PC-3 (cell line): Measurements from ENCODE around the gene ST3GAL3. TPM values are rescaled to one million over a fixed set of nuclear protein-coding genes. Genes with fewer than 3 reads are reported as not detected.

Experiments
- ATAC-seq: fragments of 200-7000 bp; cut with Tn5 transposase; 2 replicates; pipeline ENCODE4 v1.9.1; 2020; ENCODE audit warnings: mild to moderate bottlenecking, moderate library complexity
- BruUV-seq: library from RNA; stranded (reverse); fragments of 400-500 nt; replicated peaks from 2 replicates; lab custom pipeline; 2021; lab: Mats Ljungman, UMichigan
- CTCF ChIA-PET: fragments of 300-600 bp; sonication (Branson Sonifier 250); formaldehyde crosslinking; loops from one replicate; lab custom pipeline; 2022; ENCODE audit warnings: antibody characterized with exemption; lab: Charles Lee
- POLR2A ChIA-PET: fragments of 300-600 bp; sonication (Branson Sonifier 250); formaldehyde crosslinking; loops from one replicate; lab custom pipeline; 2022; ENCODE audit warnings: antibody characterized with exemption; ENCODE audit not compliant: unreplicated experiment; lab: Charles Lee
- DNase-seq: peaks from one replicate; pipeline ENCODE4 v3.0.0-alpha.2; 2015
- H2AFZ ChIP-seq: fragments of 300-600 bp; sonication (generic); 2 replicates; pipeline ENCODE4 v1.6.0; 2016; ENCODE audit warnings: antibody characterized with exemption, low read length
- H3F3A ChIP-seq: fragments of 300-600 bp; sonication (generic); one replicate; pipeline ENCODE4 v1.6.0; 2017; ENCODE audit warnings: antibody characterized with exemption, low read length, control low read depth, mild to moderate bottlenecking; ENCODE audit not compliant: unreplicated experiment
- H3K27ac ChIP-seq: fragments of 300-600 bp; sonication (generic); 2 replicates; pipeline ENCODE4 v1.5.1; 2016; ENCODE audit warnings: mild to moderate bottlenecking, low read length
- H3K27me3 ChIP-seq: fragments of 300-600 bp; sonication (generic); 2 replicates; pipeline ENCODE4 v1.6.1; 2016; ENCODE audit warnings: low read length, mixed read lengths
- H3K36me3 ChIP-seq: fragments of 300-600 bp; sonication (generic); 2 replicates; pipeline ENCODE4 v1.6.1; 2016; ENCODE audit warnings: low read depth, mixed run types, low read length, mixed read lengths
- H3K4me1 ChIP-seq: fragments of 300-600 bp; sonication (generic); 2 replicates; pipeline ENCODE4 v1.5.1; 2016; ENCODE audit warnings: low read length; ENCODE audit not compliant: insufficient read depth
- H3K4me2 ChIP-seq: fragments of 300-600 bp; sonication (generic); 2 replicates; pipeline ENCODE4 v1.6.0; 2016; ENCODE audit warnings: low read length
- H3K4me3 ChIP-seq: fragments of 300-600 bp; sonication (generic); 2 replicates; pipeline ENCODE4 v1.5.1; 2016; ENCODE audit warnings: mild to moderate bottlenecking, low read length, mixed read lengths
- H3K79me2 ChIP-seq: fragments of 300-600 bp; sonication (generic); 2 replicates; pipeline ENCODE4 v1.6.1; 2017; ENCODE audit warnings: low read length, mixed read lengths
- H3K9ac ChIP-seq: fragments of 300-600 bp; sonication (generic); 2 replicates; pipeline ENCODE4 v1.6.0; 2016; ENCODE audit warnings: mild to moderate bottlenecking, low read length
- H3K9me2 ChIP-seq: fragments of 300-600 bp; sonication (generic); replicated peaks from 2 replicates; pipeline ENCODE4 v1.6.1; 2016; ENCODE audit warnings: mixed run types, low read length, mixed read lengths
- H3K9me3 ChIP-seq: fragments of 300-600 bp; sonication (generic); 2 replicates; pipeline ENCODE4 v1.6.1; 2016; ENCODE audit warnings: low read length, mixed read lengths
- H4K20me1 ChIP-seq: fragments of 300-600 bp; sonication (generic); 2 replicates; pipeline ENCODE4 v1.6.1; 2016; ENCODE audit warnings: low read length, mixed read lengths
- CTCF ChIP-seq: fragments of 300-600 bp; sonication (generic); conservative IDR thresholded peaks from 2 replicates; pipeline ENCODE4 v1.5.1; 2017; ENCODE audit warnings: antibody characterized with exemption, low read depth, mild to moderate bottlenecking, low read length
- EZH2 ChIP-seq: fragments of 300-600 bp; sonication (generic); IDR thresholded peaks from one replicate; pipeline ENCODE4 v1.6.1; 2017; ENCODE audit warnings: antibody characterized with exemption, mild to moderate bottlenecking, low read length; ENCODE audit not compliant: unreplicated experiment
- EZH2phosphoT487 ChIP-seq: fragments of 300-600 bp; sonication (generic); IDR thresholded peaks from 2 replicates; pipeline ENCODE4 v1.6.1; 2018; ENCODE audit warnings: mild to moderate bottlenecking, antibody characterized with exemption, low read length, borderline replicate concordance
- intact Hi-C: fragments of 100-400 bp; cut with micrococcal nuclease; formaldehyde crosslinking; loops from 2 replicates; pipeline ENCODE4 v1.9.0; 2023
- total RNA-seq: library from RNA; depleted of rRNA; stranded (reverse); fragments of >200 nt; gene quantifications from 2 replicates; pipeline ENCODE4 v1.2.3, GENCODE V29; 2014

Gene ST3GAL3
- total RNA-seq, 1 experiment from 2014 or later: 9.0 TPM

GRCh38 chr1:43945674-43946235 lies 238.4 kb downstream of the ST3GAL3 start:
- intact Hi-C loops: loop anchor here (2.0 to 5.0 kb wide), 2 partner anchors 23 to 238 kb away; partner anchors contain the start of gene ST3GAL3
- peak overlapping the region; percentile 86 for H2AFZ ChIP-seq
- ATAC-seq: no peak

GRCh38 chr1:43946236-43947060 lies 239.1 kb downstream of the ST3GAL3 start, which contains the start of gene IPO13:
TSS of gene IPO13 (plus strand) at chr1:43946950. CDS start at chr1:43947601, 651 bp downstream.
- CTCF ChIA-PET: interaction anchor here (1.1 to 2.2 kb wide), 3 partner anchors 11 to 183 kb away, joined by 7 to 9 read pairs (median 9); partner anchors contain the start of gene ARTN

More at GRCh38 chr1:43945674-43946235, 238.4 kb downstream of the ST3GAL3 start:
- TF ChIP-seq EZH2phosphoT487 (no peak), EZH2 (no peak), CTCF (no peak)
- CTCF ChIA-PET: interaction anchor here (1.1 to 2.2 kb wide), 3 partner anchors 10 to 183 kb away, joined by 7 to 9 read pairs (median 9); partner anchors contain the start of gene ARTN
- peaks cover 6% of the 10 kb centered on the region; the same call in 1 of the 2 replicates for H3K36me3 ChIP-seq
- H3K4me1 ChIP-seq: peaks cover 24% of the 10 kb centered on the region
- H4K20me1 ChIP-seq: no peaks in the 10 kb centered on the region
- H3K9me3 ChIP-seq: no peaks in the 10 kb centered on the region
- POLR2A ChIA-PET: interaction anchor here (0.5 kb wide), 2 partner anchors 125 to 296 kb away, joined by 3 to 4 read pairs; partner anchors contain the start of gene KDM4A
- no peaks in the 10 kb centered on the region for H3K27me3 ChIP-seq
- H3K9me2 ChIP-seq: no peaks in the 10 kb centered on the region
- TSS peak; percentile 86 for BruUV-seq
- H3K9ac ChIP-seq: peak overlapping the region; percentile 97
- H3K27ac ChIP-seq: peak overlapping the region; percentile 84; the same call in 1 of the 2 replicates
- peaks cover 53% of the 10 kb centered on the region for H3K79me2 ChIP-seq
- no peak for DNase-seq
- peak overlapping the region; percentile 99 for H3K4me3 ChIP-seq
- H3F3A ChIP-seq: no peaks in the 10 kb centered on the region
- peak overlapping the region; percentile 100 for H3K4me2 ChIP-seq

More at GRCh38 chr1:43946236-43947060, 239.1 kb downstream of the ST3GAL3 start, which contains the start of gene IPO13:
- intact Hi-C loops: loop anchor here (2.0 to 5.0 kb wide), 2 partner anchors 22 to 239 kb away; partner anchors contain the start of gene ST3GAL3
- H3K36me3 ChIP-seq: peaks cover 6% of the 10 kb centered on the region; the same call in 1 of the 2 replicates
- peak within 1 kb of the TSS; percentile 97 for H3K9ac ChIP-seq
- ATAC-seq (peak; percentile 93), DNase-seq (peak; percentile 96)
- TF ChIP-seq EZH2phosphoT487 (no peak), EZH2 (no peak), CTCF (peak; percentile 79)
- BruUV-seq: no TSS peak
- peak within 1 kb of the TSS; percentile 84 for H3K27ac ChIP-seq
- no peaks in the 10 kb centered on the region for H3K9me3 ChIP-seq
- peak within 1 kb of the TSS; percentile 99 for H3K4me3 ChIP-seq
- H3K79me2 ChIP-seq: peaks cover 60% of the 10 kb centered on the region
- no peaks in the 10 kb centered on the region for H3F3A ChIP-seq
- H3K9me2 ChIP-seq: no peaks in the 10 kb centered on the region
- no peaks in the 10 kb centered on the region for H4K20me1 ChIP-seq
- H3K4me1 ChIP-seq: peaks cover 29% of the 10 kb centered on the region
- H2AFZ ChIP-seq: peak within 1 kb of the TSS; percentile 86
- no peaks in the 10 kb centered on the region for H3K27me3 ChIP-seq
- POLR2A ChIA-PET: interaction anchor here (0.5 kb wide), 1 partner anchor 125 kb away, joined by 4 read pairs; no protein-coding TSS in a partner anchor
- H3K4me2 ChIP-seq: peak within 1 kb of the TSS; percentile 100
